GM20431 (cell line): ENCODE measurements around the gene IRX3.

ENCODE experiments used
- in situ Hi-C: fragments of 300-500 bp; cut with MseI, MboI; formaldehyde crosslinking; loops from one replicate; pipeline ENCODE4 v1.15.0; 2020; ENCODE audit warnings: low sequenced_read_pairs; ENCODE audit not compliant: unreplicated experiment

IRX3 gene

GRCh38 chr16:54291656-54292487, 5.3 kb upstream of the IRX3 start:
- in situ Hi-C loops = no loop called here

- in situ Hi-C loops = no loop called here
These were observed 4.5 kb upstream of the IRX3 start for GRCh38 chr16:54290833-54291655.

GRCh38 chr16:54289945-54290832, 3.6 kb upstream of the IRX3 start:
- in situ Hi-C loops = no loop called here

GRCh38 chr16:54289242-54289944, 2.8 kb upstream of the IRX3 start:
- in situ Hi-C loops = no loop called here

- in situ Hi-C loops = no loop called here
These were observed 2.3 kb upstream of the IRX3 start for GRCh38 chr16:54288835-54289241.

- in situ Hi-C loops = no loop called here
These were observed 1.6 kb upstream of the IRX3 start for GRCh38 chr16:54288030-54288834.

GRCh38 chr16:54287131-54288029, 793 bp upstream of the IRX3 start:
- in situ Hi-C loops = no loop called here

DNA sequence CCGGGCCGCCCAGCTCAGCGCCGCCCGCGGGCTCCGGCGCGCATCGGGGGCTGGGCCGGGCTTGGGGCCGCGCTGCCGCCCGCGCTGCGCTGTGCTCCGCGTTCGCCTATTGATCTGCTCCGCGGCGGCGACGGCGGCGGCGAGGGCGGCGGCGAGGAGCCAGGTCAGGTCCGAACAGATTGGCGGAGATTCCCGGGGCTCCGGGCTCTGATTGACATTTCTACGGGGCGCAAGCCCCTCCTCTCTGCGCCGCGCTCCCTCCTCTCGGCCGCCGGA, 559 bp downstream of the IRX3 start:
- in situ Hi-C loops = no loop called here

DNA sequence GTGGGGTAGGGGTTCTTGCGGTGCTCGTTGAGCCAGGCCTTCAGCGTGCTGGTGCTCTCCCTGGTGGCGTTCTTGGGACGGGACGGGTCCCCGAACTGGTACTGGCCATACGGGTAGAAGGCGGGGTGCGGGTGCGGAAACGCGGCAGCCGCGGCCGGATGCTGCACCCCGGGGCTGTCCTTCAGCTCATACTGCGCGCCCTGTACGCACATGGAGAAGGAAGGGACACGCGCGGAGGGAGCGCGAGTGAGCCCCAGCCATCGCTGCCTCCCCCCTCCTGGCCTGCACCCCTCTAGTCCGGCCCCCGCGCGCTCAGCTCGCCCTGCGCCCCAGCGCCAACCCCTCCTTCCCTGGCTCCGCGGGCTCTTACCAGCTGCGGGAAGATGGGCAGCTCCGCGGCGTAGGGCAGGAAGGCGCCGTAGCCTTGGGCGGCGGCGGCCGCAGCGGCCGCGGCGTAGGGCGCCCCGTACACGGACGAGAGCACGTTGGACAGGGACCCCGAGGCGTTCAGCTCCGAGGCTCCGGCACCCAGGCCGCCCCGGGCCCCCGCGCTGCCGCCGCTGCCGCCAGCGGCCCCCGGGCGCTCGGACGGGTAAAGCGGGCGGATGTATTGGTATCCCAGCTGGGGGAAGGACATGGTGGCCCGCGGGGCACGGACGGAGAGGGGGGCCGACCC, 1.0 kb downstream of the IRX3 start:
- in situ Hi-C loops = no loop called here

- in situ Hi-C loops = no loop called here
These were observed 1.6 kb downstream of the IRX3 start for GRCh38 chr16:54284931-54285413.

DNA sequence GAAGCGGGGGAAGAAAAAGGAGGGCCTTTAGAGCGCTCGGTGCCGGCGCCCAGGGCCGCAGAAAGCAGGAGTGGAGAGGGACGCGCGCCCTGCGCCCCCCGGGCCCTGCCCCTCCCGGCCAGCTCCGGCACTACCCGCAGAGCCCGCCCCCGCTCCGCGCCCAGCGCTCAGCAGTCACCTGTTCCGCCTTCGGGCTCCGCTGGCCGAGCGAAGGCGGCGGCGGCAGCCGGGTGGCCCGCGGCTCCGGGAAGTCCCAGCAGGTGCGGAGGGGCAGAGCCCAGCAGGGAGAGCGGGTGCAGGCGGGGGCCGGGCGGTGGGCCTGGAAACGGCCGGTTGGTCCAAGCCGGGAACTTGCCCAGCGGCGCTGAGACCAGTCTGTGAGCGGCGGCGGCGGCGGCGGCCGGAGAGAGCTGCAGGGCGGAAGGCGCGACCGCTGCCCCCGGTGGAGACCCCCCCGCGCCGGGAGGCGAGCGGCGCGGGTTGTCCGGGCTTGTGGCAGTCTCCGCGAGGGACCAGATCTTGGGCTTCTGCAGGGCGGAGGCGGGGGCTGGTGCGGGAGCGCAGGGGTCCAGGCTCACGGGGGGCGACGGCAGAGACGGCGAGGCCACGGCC, 2.2 kb downstream of the IRX3 start:
- in situ Hi-C loops = no loop called here

GRCh38 chr16:54283725-54284318, 2.8 kb downstream of the IRX3 start:
- in situ Hi-C loops = no loop called here

GRCh38 chr16:54282928-54283724, 3.5 kb downstream of the IRX3 start:
- in situ Hi-C loops = no loop called here

- in situ Hi-C loops = no loop called here
These were observed 4.2 kb downstream of the IRX3 start for GRCh38 chr16:54282202-54282927.

GRCh38 chr16:54281535-54282201, 4.9 kb downstream of the IRX3 start:
- in situ Hi-C loops = no loop called here
